Measurements from ENCODE around the gene ADCYAP1R1. TPM values are rescaled to one million over a fixed set of nuclear protein-coding genes. Genes with fewer than 3 reads are reported as not detected.
A peak's percentile ranks its signal among the peaks of the same experiment; 100 is the strongest.
"Not testable (repeated sequence)": the region's sequence is repeated elsewhere in the genome, so short reads cannot be mapped to it uniquely, and the experiment has no call there.

The ADCYAP1R1 gene
- total RNA-seq, 1 experiment from 2014 or later = not detected

- DNase-seq (ENCODE audit: low spot score) = no peak
Observed at GRCh38 chr7:31126976-31127375, 74.9 kb downstream of the ADCYAP1R1 start.

GRCh38 chr7:31129067-31129466 lies 77.0 kb downstream of the ADCYAP1R1 start:
- peak; percentile 18 for DNase-seq (ENCODE audit: low spot score)

DNA sequence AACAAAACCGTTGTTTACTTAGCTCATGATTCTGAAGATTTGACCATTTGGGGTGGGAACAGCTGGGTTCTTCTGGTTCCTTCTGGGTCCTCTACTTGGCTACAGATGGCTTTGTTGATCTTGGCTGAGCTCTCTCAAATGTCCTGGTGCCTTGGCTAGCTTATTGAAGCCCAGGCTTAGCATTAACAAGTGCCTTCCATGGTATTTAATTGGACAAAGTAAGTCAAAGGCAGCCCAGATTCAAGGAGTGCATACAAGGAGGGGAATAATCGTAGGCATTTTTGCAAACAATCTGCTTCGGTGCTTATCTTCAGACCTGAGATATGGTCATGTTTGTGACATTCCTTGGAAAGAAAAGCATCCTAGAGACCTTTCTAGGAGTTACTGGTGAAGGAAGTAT lies 81.4 kb downstream of the ADCYAP1R1 start:
- DNase-seq (ENCODE audit: low spot score) = no peak

DNA sequence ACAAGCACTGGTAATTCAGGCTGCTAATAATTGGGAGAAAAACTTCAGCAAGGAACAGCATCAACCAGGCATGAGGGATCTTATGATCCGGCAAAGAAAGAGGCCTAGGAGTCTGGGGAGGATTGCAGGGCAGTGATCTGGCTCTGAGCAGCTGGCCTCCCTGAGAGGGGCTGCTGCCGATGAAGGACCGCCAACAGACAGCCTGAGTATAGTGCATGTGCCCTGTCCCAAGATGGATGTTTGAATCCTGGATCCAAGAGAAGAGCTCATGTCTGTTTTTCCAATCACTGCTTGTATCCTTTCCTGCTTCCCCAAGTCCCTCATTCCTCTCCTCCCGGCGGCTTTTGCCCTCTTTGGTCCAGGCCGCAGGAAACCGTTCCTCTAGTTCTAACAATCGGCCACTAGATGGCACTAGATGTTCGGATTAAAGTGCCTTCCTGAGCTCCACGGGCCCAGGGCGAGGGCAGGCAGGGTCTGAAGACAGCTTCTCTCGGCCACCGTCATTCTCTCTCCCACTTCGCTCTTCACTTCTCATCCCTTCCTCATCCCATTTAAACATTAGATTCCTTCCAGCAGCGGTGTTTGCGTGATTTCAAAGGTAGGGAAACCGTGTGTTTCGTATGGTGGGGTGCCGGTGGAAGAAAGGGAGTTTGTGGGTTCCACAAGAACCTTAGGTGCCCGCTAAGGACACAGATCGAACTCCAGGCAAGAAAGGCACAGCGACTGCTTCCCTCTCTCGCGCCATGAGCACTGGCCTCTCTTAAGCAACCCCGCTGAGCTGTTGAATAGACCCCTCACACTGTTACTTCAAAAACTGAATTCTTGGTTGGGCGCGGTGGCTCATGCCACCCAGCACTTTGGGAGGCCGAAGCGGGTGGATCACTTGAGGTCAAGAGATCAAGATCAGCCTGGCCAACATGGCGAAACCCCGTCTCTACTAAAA lies 82.4 kb downstream of the ADCYAP1R1 start:
- DNase-seq (ENCODE audit: low spot score) = peak; percentile 91

- DNase-seq (ENCODE audit: low spot score) = no peak
Observed at GRCh38 chr7:31137234-31137633, 85.1 kb downstream of the ADCYAP1R1 start.

- no peak for DNase-seq (ENCODE audit: low spot score)
Observed at GRCh38 chr7:31145339-31145738, 93.2 kb downstream of the ADCYAP1R1 start.

- no peak for DNase-seq (ENCODE audit: low spot score)
Observed at GRCh38 chr7:31146030-31146429, 93.9 kb downstream of the ADCYAP1R1 start.

- no peak for DNase-seq (ENCODE audit: low spot score)
Observed at GRCh38 chr7:31146538-31146937, 94.4 kb downstream of the ADCYAP1R1 start.

- DNase-seq (ENCODE audit: low spot score) = no peak
Observed at GRCh38 chr7:31151849-31152248, 99.7 kb downstream of the ADCYAP1R1 start.

GRCh38 chr7:31153318-31153717 lies 101.2 kb downstream of the ADCYAP1R1 start:
- DNase-seq (ENCODE audit: low spot score) = not testable (repeated sequence)

GRCh38 chr7:31160941-31161340 lies 108.8 kb downstream of the ADCYAP1R1 start:
- no peak for DNase-seq (ENCODE audit: low spot score)

Small RNA genes lying within 50 kb of the gene (small RNA-seq; reads per million reads assigned to genes)
- gene AC006466.1 = not detected

Other genes starting within 250 kb of the ADCYAP1R1 start
- 8.2 and 9.8 TPM in 2 replicates for gene AQP1, start 140.5 kb upstream of the ADCYAP1R1 start, total RNA-seq (2014; rRNA removed; shearing (Covaris generic))
- not detected in 2 replicates for gene GHRHR, start 88.4 kb upstream of the ADCYAP1R1 start, total RNA-seq (2014; rRNA removed; shearing (Covaris generic))

All from HT-29 (cell line).